Thyroid gland (tissue), 4 donors: Measurements from ENCODE around the gene TNS4.

Experiments
- CTCF ChIP-seq, 6 experiments: fragments of 200-600 bp in 3 of 6; fragments of 450-650 bp in 3 of 6; sonication (generic) in 3 of 6; IDR thresholded peaks; one replicate each; pipeline ENCODE4 v1.5.1; 2016 to 2019; ENCODE audit warnings: antibody characterized with exemption in 6 of 6, mild to moderate bottlenecking in 2 of 6, inconsistent platforms in 1 of 6, moderate library complexity in 1 of 6
- POLR2A ChIP-seq, 2 donors: fragments of 450-650 bp; IDR thresholded peaks; one replicate each; pipeline ENCODE4 v1.6.1; 2017; ENCODE audit warnings: antibody characterized with exemption in 2 of 2, mild to moderate bottlenecking in 2 of 2, moderate library complexity in 1 of 2

GRCh38 chr17:40456396-40456951, 44.9 kb downstream of the TNS4 start:
- no peak for TF ChIP-seq CTCF (IDR thresholded peaks at IDR 0.05)
- TF ChIP-seq POLR2A (IDR thresholded peaks at IDR 0.05), result no peak
